ENCODE measurements around the gene FLT3.
A peak's percentile ranks its signal among the peaks of the same experiment; 100 is the strongest.
"Not testable (repeated sequence)": the region's sequence is repeated elsewhere in the genome, so short reads cannot be mapped to it uniquely, and the experiment has no call there.

FLT3 gene

GRCh38 chr13:28099396-28100149 lies 803 bp downstream of the FLT3 start:
- DNase-seq: no peak

- DNase-seq: no peak
Measured at GRCh38 chr13:28097503-28097902, 2.9 kb downstream of the FLT3 start.

- no peak for DNase-seq
Measured at GRCh38 chr13:28094306-28094705, 6.1 kb downstream of the FLT3 start.

DNA sequence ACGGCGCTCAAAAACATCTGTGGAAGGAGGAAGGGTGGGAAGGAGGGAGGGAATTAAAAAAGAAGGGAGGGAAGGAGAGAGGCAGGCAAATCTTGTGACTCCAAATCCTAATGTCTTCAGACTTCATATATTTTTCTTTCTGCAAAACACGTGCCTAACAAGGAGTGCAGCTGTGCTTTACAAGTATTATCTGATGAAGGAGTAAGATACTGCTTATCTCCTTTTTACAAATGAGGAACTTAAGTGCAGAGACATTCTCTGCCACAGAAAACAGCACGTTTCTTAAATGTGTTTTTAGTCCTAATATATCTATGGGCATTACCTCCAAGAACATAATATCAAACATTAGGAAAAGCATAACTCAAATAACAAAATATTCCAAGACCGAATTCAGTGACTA lies 6.5 kb downstream of the FLT3 start:
- DNase-seq: no peak

DNA sequence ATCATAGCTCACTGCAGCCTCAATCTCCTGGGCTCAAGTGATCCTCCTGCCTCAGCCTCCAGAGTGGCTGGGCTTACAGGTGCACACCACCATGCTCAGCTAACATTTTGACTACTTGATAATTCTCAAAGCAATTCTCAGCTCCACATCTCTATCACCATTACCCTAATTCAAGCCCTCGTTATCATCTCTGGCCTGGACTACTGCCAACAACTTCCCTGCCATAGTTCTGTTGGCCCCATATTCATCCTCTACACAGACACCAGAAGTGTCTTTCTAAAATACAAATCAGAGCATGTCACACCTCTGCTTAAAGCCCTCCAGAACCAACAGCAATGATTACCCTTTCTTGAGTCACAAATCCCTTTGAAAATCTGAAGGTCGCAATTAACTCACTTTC lies 7.9 kb downstream of the FLT3 start:
- DNase-seq: no peak

GRCh38 chr13:28089065-28089464 lies 11.3 kb downstream of the FLT3 start:
- no peak for DNase-seq

DNA sequence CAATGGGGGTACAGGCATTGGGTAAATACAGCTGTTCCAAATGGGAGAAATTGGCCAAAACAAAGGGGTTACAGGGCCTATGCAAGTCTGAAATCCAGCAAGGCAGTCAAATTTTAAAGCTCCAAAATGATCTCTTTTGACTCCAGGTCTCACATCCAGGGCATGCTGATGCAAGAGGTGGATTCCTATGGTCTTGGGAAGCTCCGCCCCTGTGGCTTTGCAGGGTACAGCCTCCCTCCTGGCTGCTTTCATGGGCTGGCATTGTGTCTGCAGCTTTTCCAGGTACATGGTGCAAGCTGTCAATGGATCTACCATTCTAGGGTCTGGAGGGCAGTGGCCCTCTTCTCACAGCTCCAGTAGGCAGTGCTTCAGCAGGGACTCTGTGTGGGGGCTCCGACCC lies 22.6 kb downstream of the FLT3 start:
- not testable (repeated sequence) for DNase-seq

GRCh38 chr13:28077231-28077630 lies 23.1 kb downstream of the FLT3 start:
- DNase-seq: no peak

DNA sequence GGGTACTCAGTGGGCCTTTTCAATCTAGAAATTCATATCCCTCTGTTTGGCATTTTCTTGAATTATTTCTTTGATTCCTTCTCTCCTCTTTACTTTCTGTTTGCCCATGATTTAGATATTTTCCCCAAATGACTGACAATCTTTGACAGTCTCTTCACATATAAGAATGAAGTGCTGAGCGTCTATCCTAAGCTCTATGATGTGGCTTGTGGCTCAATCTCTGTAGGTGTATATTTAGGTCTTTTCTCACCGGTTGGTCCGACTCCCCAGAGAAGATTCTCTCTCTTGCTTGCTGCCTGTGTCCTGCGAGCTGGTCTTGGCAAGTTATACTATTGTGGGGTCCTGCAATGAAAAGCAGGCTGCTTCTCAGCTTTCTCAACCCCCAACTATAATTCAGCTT lies 29.0 kb downstream of the FLT3 start:
- DNase-seq: no peak

- no peak for DNase-seq
Measured at GRCh38 chr13:28067491-28067890, 32.9 kb downstream of the FLT3 start.

DNA sequence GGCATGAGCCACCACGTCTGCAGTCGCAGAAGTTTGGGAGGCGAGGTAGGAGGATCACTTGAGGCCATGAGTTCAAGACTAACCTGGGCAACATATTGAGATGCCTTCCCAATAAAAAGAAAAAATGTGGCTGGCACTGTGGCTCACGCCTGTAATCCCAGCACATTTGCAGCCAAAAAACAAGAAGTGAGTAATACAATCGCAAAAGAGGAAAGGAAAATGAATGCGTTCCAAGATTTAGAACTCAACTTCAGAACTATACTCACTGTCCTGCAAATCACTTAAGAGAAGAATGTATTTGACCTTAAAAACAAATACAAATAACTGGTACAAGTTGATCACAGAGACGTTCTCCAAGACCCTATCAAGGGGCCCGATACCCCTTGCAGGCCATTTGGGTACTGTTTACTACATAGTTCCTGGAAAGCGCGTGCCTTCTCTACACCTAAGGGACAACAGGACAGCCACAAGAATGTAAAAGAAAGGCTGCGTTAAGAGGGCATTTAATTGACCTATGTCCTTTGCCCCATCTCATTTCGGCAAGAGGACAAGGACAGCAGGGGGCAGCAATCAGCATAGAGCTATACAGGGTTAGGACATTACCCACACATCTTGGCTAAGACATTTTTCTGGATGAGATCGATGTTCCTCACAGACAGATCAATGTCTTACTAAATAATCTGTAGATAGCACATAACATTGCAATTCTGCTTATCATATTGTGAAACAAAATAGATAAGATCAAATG lies 41.3 kb downstream of the FLT3 start:
- no peak for DNase-seq

DNA sequence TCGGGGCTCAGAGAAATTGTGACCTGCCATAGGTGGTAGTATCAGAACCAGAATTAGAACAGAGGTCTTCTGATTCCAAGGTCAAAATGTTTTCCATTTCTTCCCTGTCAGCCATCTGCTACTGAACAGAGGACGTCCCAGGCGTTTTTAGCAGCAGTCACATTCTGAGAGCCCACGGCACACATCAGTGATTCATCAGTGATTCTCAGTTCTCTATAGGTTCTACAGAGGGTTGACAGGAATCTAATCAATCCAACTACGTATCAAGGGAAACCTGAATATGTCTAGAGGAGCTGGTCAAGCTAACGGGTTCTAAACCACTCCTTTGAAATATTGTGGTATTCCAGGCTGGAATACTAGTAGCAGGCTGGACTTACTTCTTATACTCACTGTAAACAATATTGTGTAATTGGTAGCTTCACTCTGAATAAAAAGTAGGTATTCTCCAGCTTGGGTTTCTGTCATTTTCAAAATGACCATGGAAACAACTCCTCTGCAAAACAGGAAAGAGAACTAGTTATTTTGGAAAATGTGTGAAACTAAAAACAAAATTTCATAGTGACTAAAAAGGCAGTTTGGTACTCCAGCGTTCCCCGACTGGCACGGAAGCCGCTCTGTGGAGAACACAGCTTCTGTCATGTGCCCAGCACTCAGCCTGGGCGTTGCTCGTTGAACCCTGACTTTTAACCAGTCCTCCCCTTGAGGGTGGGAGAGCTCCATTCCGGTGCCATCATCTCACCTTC lies 43.2 kb downstream of the FLT3 start:
- no peak for DNase-seq

GRCh38 chr13:28056426-28056825 lies 44.0 kb downstream of the FLT3 start:
- no peak for DNase-seq

GRCh38 chr13:28055357-28055756 lies 45.0 kb downstream of the FLT3 start:
- DNase-seq: no peak

DNA sequence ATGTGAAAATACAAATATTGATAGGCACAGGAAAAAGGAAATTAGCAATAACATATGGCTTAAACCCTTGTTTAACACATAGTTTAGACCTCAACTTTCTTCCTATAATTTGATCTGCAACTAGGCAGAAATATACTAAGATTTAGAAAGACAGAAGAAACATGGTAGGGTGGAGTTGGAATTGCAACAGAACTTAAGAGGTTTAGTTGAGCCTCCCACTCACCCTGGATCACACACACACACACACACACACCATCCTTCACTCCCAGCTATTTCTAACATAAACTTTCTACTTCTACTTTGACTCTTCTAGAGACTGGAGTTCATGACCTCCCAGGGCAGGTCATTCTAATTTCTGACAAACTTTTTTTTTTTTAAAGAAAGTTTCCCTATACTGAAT lies 47.4 kb downstream of the FLT3 start:
- DNase-seq: no peak

DNA sequence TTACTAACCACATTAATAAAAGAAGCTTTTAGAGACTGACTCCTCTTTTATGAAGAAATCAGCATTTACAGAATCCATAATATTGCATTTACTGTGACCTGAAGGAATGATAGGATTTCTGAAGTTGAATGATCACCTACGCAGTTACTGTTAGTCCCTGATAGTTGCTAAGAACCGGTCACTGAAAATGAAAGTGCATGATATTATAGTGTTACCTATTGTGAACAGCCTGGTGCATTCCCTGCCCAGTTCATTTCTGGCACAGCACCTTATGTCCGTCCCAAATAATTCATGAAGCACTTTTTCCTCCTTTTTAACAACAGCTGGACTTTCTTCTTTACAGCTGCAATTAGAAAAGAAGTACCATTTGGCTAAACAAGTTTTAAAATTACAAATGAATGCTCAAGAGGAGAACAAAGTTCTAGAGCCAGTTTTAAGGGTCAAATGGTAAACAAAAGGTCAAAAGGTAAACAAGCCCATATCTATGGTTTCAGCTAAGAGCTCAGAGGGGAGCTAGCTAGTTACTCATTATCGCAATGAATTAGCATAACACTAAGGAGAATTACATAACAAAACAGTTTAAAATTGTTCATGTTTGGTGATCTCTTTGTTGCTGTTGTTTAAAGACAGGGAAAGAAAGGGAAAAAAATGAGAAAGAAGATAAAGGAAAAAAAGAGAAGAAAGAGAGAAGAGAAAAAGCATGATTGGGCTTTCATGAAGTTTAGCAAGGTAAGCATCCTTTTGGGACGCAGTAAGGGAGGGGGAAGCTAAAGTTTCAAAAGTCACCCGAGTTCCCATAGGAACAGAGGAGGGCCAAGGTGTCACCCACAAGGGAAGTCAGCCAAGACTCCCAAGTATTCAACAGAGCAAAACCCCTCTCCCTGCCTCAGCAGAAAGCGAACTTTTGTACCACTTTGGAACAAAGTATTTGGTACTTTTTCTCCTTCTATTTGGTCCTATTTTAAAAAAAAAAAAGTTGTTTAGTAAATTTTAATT lies 50.2 kb downstream of the FLT3 start:
- no peak for DNase-seq

DNA sequence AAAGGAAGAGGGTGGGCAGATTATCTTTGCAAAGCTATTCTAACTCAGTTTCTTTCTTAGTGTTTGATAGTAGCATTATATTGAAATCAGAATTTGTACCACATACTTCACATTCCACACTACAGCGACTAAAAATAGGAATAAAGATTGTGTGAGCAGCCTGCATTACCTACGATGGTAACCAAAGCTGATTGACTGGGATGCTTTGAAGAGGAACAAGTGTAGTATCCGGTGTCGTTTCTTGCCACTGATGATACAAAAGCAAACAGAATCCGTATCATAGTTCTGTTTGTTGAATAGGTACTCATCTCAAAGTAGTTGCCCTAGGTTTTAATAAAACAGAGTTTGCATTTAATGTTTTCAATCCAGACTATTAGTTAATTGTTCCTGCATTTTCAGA lies 51.2 kb downstream of the FLT3 start:
- peak; percentile 69 for DNase-seq

GRCh38 chr13:28048768-28049167 lies 51.6 kb downstream of the FLT3 start:
- no peak for DNase-seq

DNA sequence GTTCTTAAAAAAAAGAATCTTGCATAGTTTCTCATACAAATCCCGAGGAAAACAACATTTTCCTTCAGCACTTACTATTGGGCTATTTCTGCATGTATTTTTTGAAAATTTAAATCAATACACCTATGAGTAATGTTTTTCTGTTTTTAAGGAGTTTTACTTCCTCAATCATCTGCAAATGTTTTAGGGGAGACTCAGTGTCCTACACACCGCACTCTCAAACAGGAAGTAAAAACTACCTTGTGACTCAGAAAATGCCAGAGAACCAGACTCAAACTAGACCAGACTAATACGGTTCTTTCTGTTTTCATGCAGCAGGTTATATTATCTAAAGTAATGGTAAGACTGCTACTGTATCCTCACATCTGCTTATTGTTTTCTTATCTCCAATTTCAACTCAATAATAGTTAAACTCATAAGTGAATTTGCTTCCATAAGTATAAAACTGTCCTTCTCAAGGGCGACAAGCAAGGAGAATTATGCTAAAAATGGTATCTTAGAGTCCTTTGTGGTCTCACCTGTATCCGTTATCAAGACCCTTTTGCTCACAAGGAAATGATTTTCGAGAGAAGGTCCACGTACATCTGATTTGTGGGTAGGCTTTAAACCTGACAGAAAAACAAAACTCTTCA lies 52.5 kb downstream of the FLT3 start:
- DNase-seq: no peak

GRCh38 chr13:28046981-28047380 lies 53.4 kb downstream of the FLT3 start:
- DNase-seq: no peak

DNA sequence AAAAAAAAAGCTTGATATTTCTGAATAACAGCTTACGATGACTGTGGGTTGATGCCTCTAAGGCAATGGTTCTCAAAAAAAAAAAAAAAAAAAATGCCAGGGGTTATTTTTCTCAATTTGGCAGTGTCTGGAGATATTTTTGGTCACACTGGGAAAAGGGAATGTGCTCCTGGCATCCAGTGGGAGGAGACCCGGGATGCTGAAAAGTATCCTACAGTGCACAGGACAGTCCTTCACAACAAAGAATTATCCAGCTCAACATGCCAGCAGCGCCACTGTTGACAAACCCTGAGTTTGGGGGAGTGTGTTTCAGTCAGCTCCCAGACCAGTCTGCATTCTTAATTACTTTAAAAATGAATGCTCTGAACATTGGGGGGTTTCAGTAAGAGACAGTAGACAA lies 54.5 kb downstream of the FLT3 start:
- DNase-seq: no peak

GRCh38 chr13:28044608-28045007 lies 55.8 kb downstream of the FLT3 start:
- no peak for DNase-seq
